Skeletal muscle tissue (tissue), 4 donors: ENCODE results near the gene PTPMT1. TPM values are rescaled to one million over a fixed set of nuclear protein-coding genes. Genes with fewer than 3 reads are reported as not detected.
"Not testable (repeated sequence)": the region's sequence is repeated elsewhere in the genome, so short reads cannot be mapped to it uniquely, and the experiment has no call there.

Source experiments
- H3K27ac ChIP-seq: one replicate; pipeline ENCODE4 v1.7.0; 2013; ENCODE audit warnings: mild to moderate bottlenecking, low read depth, low read length, inconsistent platforms
- H3K27me3 ChIP-seq, 3 donors: one replicate each; pipeline ENCODE4 v1.7.0; 2013; ENCODE audit warnings: low read length in 3 of 3; ENCODE audit not compliant: control insufficient read depth in 3 of 3, insufficient read depth in 3 of 3
- H3K36me3 ChIP-seq, 3 donors: one replicate each; pipeline ENCODE4 v1.7.0; 2013; ENCODE audit warnings: low read length in 3 of 3; ENCODE audit not compliant: control insufficient read depth in 3 of 3, insufficient read depth in 3 of 3
- H3K4me1 ChIP-seq, 3 donors: one replicate each; pipeline ENCODE4 v1.7.0; 2013; ENCODE audit warnings: low read length in 3 of 3, mild to moderate bottlenecking in 3 of 3; ENCODE audit not compliant: control insufficient read depth in 3 of 3, insufficient read depth in 3 of 3
- H3K4me3 ChIP-seq, 3 donors: one replicate each; pipeline ENCODE4 v1.7.0; 2013; ENCODE audit warnings: low read length in 3 of 3
- H3K9ac ChIP-seq, 3 donors: one replicate each; pipeline ENCODE4 v1.7.0; 2013; ENCODE audit warnings: low read length in 3 of 3, mild to moderate bottlenecking in 3 of 3, moderate library complexity in 2 of 3, low read depth in 1 of 3
- H3K9me3 ChIP-seq, 3 donors: one replicate each; pipeline ENCODE4 v1.7.0; 2013; ENCODE audit warnings: low read length in 3 of 3; ENCODE audit not compliant: control insufficient read depth in 3 of 3
- total RNA-seq: library from RNA; depleted of rRNA; stranded (reverse); fragments of >200 nt; gene quantifications from one replicate; pipeline ENCODE4 v1.2.3, GENCODE V29; 2014
- donor health status: Osteomylitis.

PTPMT1 gene, protein sequence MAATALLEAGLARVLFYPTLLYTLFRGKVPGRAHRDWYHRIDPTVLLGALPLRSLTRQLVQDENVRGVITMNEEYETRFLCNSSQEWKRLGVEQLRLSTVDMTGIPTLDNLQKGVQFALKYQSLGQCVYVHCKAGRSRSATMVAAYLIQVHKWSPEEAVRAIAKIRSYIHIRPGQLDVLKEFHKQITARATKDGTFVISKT
- total RNA-seq = 18.8 TPM

DNA sequence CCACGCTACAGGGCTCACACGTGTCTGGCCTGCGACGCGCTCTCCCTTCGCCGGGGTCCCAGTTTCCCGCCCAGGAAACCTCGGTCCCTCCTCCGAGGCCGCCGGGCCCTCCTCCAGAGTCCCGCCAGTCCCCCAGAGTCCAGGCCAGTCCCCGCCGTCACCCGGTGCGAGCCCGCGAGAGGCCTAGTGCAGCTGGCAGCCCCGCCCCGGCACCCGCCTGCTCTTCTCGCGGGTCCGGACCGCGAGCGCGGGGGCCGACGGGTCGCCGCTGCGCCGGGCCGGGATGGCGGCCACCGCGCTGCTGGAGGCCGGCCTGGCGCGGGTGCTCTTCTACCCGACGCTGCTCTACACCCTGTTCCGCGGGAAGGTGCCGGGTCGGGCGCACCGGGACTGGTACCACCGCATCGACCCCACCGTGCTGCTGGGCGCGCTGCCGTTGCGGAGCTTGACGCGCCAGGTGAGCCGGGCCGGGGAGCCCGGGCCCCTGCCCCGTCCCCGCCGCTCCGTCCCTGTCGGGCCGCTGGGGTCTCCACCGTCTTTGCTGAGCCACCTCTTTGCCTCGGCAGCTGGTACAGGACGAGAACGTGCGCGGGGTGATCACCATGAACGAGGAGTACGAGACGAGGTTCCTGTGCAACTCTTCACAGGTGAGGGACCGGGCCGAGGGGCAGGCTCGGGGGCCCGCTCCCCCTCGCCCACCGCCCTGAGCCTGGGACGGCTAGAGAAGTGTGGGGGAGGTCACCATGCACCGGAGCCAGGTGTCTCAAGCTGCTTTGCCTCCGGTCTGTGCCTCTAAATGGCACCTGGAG, at the start of gene PTPMT1:
PTPMT1 (plus strand) TSS at position 260 of the 809 bp plus-strand sequence; CDS start at position 284, 24 bp downstream.
- no peaks in the 10 kb centered on the region for H3K9me3 ChIP-seq
- H3K4me1 ChIP-seq = peaks cover 5 to 25% (median 12%) of the 10 kb centered on the region in 3 donors
- H3K4me3 ChIP-seq = peak within 1 kb of the TSS; percentile 83 to 89 (median 84)
- H3K36me3 ChIP-seq = peaks cover 6 to 11% (median 8%) of the 10 kb centered on the region in 3 donors
- H3K27me3 ChIP-seq = no peaks in the 10 kb centered on the region
- peak within 1 kb of the TSS; percentile 85 for H3K27ac ChIP-seq
- H3K9ac ChIP-seq = peak within 1 kb of the TSS; percentile 93 to 97 (median 96)

DNA sequence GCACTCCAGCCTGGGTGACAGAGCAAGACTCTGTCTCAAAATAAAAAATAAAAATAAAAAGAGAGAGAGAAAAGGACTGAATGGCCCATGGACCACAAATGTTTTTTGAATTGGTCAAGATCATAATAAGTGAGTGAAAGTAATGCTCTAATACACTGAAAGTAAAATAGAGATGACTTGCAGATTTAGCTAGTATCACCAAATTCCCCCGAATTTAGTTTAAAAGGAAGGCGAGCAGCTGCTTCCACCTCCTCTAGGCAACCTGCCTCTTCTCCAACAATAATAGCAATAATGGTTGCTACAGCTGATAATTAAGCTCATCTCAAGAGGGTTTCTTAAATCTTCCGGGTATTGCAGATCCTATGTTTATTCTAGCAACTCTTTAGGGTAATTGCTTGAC, 49.2 kb upstream of the PTPMT1 start:
- Histone ChIP-seq H3K4me3 (no peak overlapping the region), H3K36me3 (no peaks in the 10 kb centered on the region), H3K27me3 (no peaks in the 10 kb centered on the region), H3K27ac (peak overlapping the region; percentile 60), H3K9ac (no peak overlapping the region), H3K9me3 (no peaks in the 10 kb centered on the region), H3K4me1 (peaks cover 50 to 53% (median 51%) of the 10 kb centered on the region in 3 donors)

DNA sequence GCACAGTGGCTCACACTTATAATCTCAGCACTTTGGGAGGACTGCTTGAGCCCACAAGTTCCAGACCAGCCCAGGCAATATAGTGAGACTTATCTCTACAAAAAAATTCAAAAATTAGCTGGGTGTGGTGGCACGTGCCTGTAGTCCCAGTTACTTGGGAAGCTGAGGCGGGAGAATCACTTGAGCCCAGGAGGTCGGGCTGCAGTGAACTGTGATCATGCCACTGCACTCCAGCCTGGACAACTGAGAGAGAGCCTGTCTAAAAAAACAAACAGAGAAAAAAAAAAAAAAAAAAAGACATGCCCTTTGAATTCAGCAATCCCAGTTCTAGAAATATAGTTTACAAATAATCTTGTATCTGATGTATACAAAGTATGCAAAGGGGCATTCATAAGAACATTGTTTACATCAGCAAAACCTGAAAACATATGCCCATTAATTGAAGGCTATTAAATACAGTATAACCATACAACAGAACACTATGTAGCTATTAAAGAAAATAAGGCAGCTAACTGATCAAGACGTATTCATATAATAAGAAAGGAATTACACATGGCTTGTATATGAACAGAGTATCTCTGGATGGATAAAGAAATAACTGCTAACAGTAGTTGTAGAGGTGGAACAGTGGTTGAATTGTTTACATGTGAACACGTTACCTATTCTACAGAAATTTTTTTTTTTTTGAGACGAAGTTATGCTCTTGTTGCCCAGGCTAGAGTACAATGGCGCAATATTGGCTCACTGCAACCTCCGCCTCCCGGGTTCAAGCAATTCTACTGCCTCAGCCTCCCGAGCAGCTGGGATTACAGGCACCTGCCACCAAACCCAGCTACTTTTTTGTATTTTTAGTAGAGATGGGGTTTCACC, 48.2 kb upstream of the PTPMT1 start:
- Histone ChIP-seq H3K27ac (peak overlapping the region; percentile 65), H3K4me1 (peaks cover 47 to 54% (median 49%) of the 10 kb centered on the region in 3 donors), H3K36me3 (no peaks in the 10 kb centered on the region), H3K9ac (no peak overlapping the region), H3K4me3 (no peak overlapping the region), H3K9me3 (no peaks in the 10 kb centered on the region), H3K27me3 (no peaks in the 10 kb centered on the region)

DNA sequence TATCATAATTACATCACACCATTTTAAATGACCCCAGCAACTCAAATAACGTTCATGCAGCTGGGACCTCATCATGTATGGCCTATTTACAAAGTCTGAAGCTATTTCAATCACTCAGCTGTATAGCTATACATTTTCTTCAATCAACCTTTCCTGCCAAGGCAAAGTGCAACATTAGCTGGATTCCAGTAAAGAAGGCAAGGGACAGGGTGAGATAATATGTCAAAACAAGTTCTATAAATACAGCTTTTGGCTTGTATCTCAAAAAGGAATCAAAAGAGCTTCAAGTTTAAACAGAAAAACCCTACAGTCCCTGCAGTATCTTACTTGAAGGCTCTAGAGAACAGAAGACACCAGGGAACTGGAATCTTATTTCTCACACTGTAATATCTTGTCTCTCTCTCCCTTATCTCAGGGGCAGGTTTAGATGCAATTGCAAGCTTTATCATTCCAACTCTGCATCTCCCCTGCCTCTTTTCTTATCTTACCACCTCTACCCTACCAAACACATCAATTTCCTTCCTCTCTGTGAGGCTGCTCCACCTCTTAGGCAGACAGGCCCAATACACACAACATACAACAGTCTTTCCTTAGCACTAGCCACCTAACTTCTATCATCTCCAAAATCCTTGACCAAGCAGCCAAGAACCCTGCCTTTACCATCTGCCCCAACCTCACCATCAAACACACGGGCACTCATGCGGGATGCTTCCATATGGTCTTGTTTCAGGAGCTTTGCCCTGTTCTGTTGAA, 47.0 kb upstream of the PTPMT1 start:
- peak overlapping the region; percentile 65 for H3K27ac ChIP-seq
- no peaks in the 10 kb centered on the region for H3K36me3 ChIP-seq
- peak overlapping the region; percentile 1 to 68 (median 15) for H3K9ac ChIP-seq
- peaks cover 54 to 58% (median 57%) of the 10 kb centered on the region in 3 donors for H3K4me1 ChIP-seq
- H3K9me3 ChIP-seq = no peaks in the 10 kb centered on the region
- H3K4me3 ChIP-seq = peak overlapping the region in 2 of 3 donors; percentile 4
- H3K27me3 ChIP-seq = no peaks in the 10 kb centered on the region

DNA sequence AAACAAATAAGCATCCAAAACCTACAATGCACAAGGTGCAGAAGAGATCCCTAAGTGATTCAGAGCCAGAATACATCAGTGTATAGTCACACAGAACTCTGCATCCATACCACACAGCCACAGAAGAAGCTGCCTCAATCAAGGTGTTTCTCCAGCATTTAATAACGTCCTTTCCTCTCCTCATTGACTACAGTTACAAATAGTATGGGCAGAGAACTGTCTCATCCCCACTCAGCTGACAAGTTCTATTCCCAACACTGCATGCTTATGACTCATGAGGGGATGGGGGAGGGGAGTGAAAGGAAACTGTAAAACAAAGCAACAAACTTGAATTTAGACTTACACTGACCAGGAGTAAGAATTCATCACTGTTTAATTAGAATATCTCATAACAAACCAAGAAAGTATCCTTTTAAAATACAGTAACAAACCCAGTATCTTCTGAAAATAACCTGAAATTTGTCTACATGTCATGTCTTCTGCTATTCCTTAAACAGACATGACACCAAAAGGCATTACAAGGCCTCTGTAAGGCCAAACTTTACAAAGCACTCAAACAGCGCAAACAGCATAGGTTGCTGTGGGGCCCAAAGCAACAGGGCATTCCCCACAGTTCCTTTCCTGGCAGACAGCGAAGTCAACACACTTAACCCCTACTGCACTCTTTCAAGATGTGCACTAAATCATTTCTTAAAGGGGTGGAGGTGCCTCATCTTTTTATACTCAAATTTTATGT, 41.7 kb upstream of the PTPMT1 start:
- Histone ChIP-seq H3K4me1 (peaks cover 47 to 49% (median 49%) of the 10 kb centered on the region in 3 donors), H3K4me3 (peak overlapping the region; percentile 55 to 61 (median 61)), H3K9me3 (no peaks in the 10 kb centered on the region), H3K27me3 (no peaks in the 10 kb centered on the region), H3K27ac (peak overlapping the region; percentile 91), H3K36me3 (no peaks in the 10 kb centered on the region), H3K9ac (peak overlapping the region; percentile 63 to 77 (median 76))

DNA sequence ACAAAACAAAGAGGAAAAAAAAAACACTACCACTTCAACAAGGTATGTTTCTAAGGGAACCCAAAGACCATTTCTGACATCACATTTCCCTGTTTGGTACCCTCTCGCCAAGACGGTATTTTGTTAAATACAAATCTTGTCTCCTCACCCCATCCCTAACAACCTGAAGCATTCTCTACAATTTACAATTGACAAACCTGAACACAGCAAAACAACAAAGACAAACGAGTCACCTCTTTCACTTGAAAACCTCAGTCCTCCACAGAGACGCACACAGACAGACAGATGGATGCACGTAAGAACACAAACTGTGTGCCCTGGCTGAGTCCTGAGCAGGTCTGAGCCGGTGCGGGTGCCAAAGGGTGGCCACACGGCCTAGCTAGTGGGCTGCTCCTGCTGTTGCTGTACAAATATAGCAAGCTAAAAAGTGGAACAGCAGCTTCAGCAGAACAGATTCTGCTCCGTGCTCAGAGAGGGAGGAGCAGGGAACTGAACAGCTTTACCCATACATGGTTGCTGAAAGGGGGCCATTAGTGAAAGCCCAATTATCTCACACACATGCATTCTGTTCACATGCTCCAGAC, 41.0 kb upstream of the PTPMT1 start:
- H3K27me3 ChIP-seq = no peaks in the 10 kb centered on the region
- peak overlapping the region; percentile 91 for H3K27ac ChIP-seq
- no peaks in the 10 kb centered on the region for H3K9me3 ChIP-seq
- peaks cover 42 to 44% (median 44%) of the 10 kb centered on the region in 3 donors for H3K4me1 ChIP-seq
- no peaks in the 10 kb centered on the region for H3K36me3 ChIP-seq
- H3K4me3 ChIP-seq = peak overlapping the region; percentile 50 to 61 (median 55)
- H3K9ac ChIP-seq = peak overlapping the region; percentile 71 to 77 (median 76)

DNA sequence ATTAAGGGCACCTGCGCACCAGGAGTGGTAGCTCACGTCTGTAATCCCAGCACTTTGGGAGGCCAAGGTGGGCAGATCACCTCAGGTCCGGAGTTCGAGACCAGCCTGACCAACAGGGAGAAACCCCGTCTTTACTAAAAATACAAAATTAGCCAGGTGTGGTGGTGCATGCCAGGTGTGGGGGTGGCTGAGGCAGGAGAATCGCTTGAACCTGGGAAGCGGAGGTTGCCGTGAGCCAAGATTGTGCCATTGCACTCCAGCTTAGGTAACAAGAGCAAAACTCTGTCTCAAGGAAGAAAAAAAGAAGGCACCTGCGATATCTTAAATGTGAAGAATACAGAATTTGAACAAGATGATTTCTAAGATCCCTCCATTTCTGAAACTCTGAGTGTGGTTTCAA, 39.4 kb upstream of the PTPMT1 start:
- H3K9me3 ChIP-seq, H3K9ac ChIP-seq, H3K27me3 ChIP-seq, H3K36me3 ChIP-seq, H3K4me3 ChIP-seq: not testable (repeated sequence)
- Histone ChIP-seq H3K27ac (peak overlapping the region; percentile 91), H3K4me1 (peaks cover 35 to 41% (median 37%) of the 10 kb centered on the region in 3 donors)

DNA sequence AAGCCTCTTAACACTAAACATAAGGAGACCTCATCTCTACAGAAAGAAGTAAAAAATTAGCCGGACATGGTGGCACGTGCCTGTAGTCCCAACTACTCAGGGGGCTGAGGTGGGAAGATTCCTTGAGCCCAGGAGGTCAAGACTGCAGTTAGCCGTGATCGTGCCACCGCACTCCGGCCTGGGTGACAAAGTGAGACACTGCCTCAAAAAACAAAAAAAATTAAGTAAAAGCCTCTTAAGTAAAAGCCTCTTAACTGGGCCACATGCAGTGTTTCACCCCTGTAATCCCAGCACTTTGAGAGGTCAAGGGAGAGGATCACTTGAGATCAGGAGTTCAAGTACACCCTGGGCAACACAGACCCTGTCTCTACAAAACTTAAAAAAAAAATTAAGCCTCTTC, 38.2 kb upstream of the PTPMT1 start:
- H3K4me3 ChIP-seq = no peak overlapping the region
- H3K36me3 ChIP-seq = no peaks in the 10 kb centered on the region
- peaks cover 26 to 43% (median 34%) of the 10 kb centered on the region in 3 donors for H3K4me1 ChIP-seq
- no peak overlapping the region for H3K9ac ChIP-seq
- H3K9me3 ChIP-seq = no peaks in the 10 kb centered on the region
- no peak overlapping the region for H3K27ac ChIP-seq
- no peaks in the 10 kb centered on the region for H3K27me3 ChIP-seq
